GM19035 (cell line): ENCODE results near the gene FZD8.

ENCODE experiments used
- ATAC-seq: cut with Tn5 transposase; IDR thresholded peaks from one replicate; pipeline ENCODE4 v1.9.1; 2021; ENCODE audit not compliant: unreplicated experiment

The FZD8 gene

GRCh38 chr10:35642793-35643114 is 658 bp upstream of the FZD8 start:
- ATAC-seq: no peak

- peak; percentile 40 for ATAC-seq
Observed at GRCh38 chr10:35641676-35642034, 441 bp downstream of the FZD8 start.

- peak; percentile 31 for ATAC-seq
Observed at GRCh38 chr10:35640951-35641675, 983 bp downstream of the FZD8 start.

GRCh38 chr10:35640474-35640873 is 1.6 kb downstream of the FZD8 start:
- ATAC-seq: peak; percentile 19

- no peak for ATAC-seq
Observed at GRCh38 chr10:35639728-35640401, 2.2 kb downstream of the FZD8 start.

- ATAC-seq: no peak
Observed at GRCh38 chr10:35639021-35639727, 2.9 kb downstream of the FZD8 start.

GRCh38 chr10:35638101-35638500 is 4.0 kb downstream of the FZD8 start:
- ATAC-seq: no peak

- no peak for ATAC-seq
Observed at GRCh38 chr10:35637462-35637861, 4.6 kb downstream of the FZD8 start.

GRCh38 chr10:35636956-35637355 is 5.1 kb downstream of the FZD8 start:
- ATAC-seq: no peak

GRCh38 chr10:35635576-35635975 is 6.5 kb downstream of the FZD8 start:
- ATAC-seq: peak; percentile 61

- ATAC-seq: no peak
Observed at GRCh38 chr10:35633006-35633980, 8.8 kb downstream of the FZD8 start.

GRCh38 chr10:35632027-35632426 is 10.1 kb downstream of the FZD8 start:
- no peak for ATAC-seq

GRCh38 chr10:35631404-35631803 is 10.7 kb downstream of the FZD8 start:
- ATAC-seq: no peak

GRCh38 chr10:35626971-35627507 is 15.1 kb downstream of the FZD8 start:
- no peak for ATAC-seq

- ATAC-seq: no peak
Observed at GRCh38 chr10:35614312-35614711, 27.8 kb downstream of the FZD8 start.

GRCh38 chr10:35613597-35614226 is 28.4 kb downstream of the FZD8 start:
- no peak for ATAC-seq

GRCh38 chr10:35613107-35613440 is 29.0 kb downstream of the FZD8 start:
- no peak for ATAC-seq

- no peak for ATAC-seq
Observed at GRCh38 chr10:35612385-35613106, 29.6 kb downstream of the FZD8 start.

GRCh38 chr10:35611750-35612149 is 30.3 kb downstream of the FZD8 start:
- ATAC-seq: no peak

- ATAC-seq: no peak
Observed at GRCh38 chr10:35608328-35608672, 33.8 kb downstream of the FZD8 start.
